Measurements from ENCODE around the gene MAOA.
"Not testable (repeated sequence)": the region's sequence is repeated elsewhere in the genome, so short reads cannot be mapped to it uniquely, and the experiment has no call there.

MAOA gene

DNA sequence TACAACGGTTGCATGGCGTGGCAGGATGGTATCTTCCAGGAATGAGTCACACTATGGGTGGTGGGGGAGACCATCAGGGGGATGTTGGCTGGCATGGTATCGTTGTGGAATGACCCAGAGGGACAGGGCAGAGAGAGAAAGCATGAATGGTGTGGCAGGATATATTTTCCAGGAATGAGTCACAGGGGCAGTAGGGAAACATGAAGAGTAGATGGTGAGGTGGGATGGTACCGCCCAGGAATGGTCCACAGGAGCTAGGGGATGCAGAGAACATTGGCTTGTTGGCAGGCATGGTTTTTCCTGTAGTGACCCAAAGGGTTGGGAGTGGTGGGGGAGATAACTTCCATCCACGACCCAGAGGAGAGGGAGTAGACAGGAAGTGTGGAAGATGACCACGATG, 62.4 kb downstream of the MAOA start:
- no peak for DNase-seq

DNA sequence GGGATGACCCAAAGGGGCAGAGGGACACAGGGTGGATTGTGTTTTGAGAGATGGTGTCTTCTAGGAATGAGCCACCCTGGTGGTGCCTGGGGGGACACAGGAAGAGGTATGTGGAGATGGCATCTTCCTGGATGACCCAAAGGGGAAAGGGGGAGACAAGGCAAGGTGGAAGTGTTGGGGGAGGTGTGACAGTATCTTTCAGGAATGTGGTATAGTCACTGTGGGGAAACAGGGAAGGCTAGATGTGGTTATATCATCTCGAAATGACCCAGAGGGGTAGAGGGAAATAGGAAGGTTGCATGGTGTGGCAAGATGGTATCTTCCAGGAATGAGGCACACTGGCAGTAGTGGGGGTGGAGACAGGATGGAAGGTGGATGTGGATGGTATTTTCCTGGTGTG, 62.9 kb downstream of the MAOA start:
- no peak for DNase-seq

DNA sequence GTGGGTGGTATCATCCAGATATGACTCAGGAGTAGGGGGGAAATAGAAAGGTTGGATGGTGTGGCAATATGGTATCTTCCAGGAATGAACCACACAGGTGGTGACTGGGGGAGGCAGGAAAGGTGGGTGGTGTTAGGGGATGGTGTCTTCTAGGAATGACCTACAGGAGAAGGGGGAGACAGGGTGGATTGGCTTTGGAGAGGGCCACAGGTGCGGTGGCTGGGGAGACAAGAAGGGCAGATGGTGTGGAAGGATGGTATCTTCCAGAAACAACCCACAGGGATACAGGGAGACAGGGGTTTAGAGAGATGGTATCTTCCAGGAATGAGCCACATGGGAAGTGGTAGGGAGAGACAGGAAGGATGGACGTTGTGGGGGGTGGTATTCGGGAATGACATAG, 64.0 kb downstream of the MAOA start:
- no peak for DNase-seq

DNA sequence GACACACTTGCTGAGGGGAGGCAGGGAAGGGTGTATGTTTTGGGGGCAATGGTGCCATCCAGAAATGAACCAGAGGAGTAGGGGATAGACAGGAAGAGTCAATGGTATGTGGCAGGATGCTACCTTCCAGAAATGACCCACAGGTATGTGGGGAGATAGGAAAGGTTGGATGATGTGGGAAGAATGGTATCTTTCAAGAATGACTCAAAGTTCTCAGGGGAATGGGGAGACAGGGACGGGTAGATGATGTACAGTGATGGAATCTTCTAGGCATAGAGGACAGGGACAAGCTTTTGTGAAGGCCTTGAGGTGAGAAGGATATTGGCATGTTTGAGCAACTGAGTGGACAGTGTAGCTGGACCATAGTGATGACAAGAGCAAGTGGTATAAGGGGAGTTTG, 64.9 kb downstream of the MAOA start:
- no peak for DNase-seq

DNA sequence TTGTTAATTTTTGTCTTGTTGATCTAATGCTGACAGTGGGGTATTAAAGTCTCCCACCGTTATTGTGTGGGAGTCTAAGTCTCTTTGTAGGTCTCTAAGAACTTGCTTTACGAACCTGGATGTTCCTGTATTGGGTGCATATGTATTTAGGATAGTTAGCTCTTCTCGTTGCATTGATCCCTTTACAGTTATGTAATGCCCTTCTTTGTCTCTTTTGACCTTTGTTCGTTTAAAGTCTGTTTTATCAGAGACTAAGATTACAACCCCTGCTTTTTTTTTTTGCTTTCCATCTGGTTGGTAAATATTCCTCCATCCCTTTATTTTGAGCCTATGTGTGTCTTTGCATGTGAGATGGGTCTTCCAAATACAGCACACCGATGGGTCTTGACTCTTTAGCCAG, 69.1 kb downstream of the MAOA start:
- not testable (repeated sequence) for DNase-seq

DNA sequence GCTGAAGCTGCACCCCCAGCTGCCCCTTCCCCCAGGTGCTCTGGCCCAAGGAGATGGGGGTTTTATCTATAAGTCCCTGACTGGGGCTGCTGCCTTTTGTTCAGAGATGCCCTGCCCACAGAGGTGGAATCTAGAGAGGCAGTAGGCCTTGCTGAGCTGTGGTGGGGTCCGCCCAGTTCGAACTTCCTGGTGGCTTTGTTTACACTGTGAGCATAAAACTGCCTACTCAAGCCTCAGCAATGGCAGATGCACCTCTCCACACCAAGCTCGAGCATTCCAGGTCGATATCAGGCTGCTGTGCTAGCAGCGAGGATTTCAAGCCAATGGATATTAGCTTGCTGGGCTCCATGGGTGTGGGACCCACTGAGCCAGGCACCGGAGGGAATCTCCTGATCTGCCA, 71.2 kb downstream of the MAOA start:
- DNase-seq = not testable (repeated sequence)

DNA sequence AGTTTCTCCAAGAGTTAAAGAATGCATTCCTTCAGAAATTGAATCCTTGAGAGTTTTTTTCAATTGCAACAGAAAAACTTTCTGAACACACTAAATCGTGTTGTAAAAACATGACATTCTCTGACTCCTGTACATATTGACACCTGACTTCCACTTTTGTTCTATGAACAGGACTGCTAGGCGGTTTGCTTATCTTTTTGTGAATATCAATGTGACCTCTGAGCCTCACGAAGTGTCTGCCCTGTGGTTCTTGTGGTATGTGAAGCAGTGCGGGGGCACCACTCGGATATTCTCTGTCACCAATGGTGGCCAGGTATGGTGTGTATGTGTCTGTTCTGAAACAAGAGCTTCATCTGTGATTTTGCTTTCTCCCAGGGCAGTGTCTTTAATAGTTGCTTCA, 71.9 kb downstream of the MAOA start:
- DNase-seq = no peak

DNA sequence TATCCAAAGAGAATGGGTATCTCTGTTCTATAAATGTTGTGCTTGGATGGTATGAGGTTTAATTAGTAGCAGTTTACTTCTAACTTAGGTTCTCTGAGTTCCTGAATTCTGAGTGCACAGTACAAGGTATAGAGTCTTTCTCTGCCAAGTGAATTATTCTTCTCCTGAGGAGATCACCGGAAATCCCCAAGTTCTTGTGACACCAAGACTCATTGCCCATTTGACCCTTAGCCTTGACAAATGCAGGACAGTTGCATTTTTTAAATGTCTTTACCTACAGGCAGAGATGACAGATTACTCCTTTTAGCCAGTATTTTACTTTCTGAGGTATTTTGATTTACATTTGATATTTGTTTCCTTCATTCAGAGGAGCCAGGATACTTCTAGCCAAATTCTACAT, 72.9 kb downstream of the MAOA start:
- DNase-seq = peak; percentile 42

DNA sequence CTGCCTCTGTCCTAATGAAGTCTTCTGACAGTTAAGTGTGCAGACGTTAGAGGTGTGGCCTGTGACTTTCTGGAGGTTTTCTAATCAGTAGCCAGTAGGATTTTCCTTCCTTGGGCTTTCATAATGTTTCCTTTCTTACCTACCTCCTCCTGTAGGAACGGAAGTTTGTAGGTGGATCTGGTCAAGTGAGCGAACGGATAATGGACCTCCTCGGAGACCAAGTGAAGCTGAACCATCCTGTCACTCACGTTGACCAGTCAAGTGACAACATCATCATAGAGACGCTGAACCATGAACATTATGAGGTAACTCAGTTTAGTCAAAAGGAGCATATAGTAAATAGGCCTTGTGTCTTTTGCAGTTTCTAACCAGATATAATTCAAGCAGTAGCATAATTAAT, 75.0 kb downstream of the MAOA start:
- no peak for DNase-seq

DNA sequence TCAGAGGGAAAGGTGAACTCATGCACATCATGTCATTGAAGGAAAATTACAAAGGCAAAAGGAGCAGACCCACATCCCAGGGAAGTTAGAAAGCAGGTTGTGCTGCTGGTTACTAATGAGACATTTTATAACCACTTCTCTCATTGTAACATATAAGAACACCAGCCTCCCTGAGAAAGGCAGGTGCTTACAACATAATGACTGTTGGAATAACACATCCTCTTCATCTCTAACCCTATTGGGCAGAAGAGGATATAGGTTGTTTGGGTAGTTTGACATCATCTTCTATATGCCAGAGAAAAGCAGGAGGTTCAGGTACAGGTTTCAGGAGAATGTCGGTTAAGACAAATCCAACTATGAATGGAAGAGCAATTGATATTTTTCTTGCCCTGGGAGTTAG, 77.6 kb downstream of the MAOA start:
- DNase-seq = no peak

DNA sequence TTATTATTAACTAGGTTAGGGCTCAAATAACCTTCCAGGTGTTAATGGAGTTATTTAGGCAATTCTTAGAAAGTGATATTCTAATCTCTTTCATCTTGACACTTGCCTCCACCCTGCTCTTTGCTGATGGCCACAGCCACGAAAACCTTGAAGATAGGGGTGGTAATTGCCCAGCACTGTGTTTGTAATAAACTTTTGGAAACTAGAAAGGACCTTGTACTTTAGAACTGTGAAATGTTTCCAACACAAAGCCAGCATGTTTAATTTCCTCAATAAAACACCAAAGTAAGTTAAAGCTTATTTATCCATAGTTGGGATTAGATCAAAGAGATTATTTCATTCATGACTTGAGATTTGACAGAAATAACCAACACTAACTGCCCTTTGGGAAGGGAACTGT, 78.3 kb downstream of the MAOA start:
- DNase-seq = no peak

DNA sequence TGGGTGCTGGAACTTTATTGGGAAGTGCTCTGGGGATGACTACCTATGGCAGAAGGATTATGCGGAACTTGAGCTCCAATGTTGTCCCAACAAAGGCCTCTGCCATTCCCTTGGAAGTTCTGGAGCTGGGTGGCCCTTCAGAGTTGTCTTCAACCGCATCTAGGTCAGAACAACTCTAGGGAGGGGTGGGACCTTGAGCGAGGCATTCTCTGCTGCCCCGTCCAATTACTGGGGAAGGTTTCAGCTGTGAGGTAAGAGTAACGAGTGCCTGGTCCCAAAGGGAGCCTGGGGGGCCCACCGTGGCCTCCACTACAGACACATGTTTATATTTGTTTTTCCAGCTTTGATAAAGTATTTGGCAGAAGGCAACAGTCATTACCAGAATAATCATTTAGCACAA, 79.4 kb downstream of the MAOA start:
- DNase-seq = no peak

DNA sequence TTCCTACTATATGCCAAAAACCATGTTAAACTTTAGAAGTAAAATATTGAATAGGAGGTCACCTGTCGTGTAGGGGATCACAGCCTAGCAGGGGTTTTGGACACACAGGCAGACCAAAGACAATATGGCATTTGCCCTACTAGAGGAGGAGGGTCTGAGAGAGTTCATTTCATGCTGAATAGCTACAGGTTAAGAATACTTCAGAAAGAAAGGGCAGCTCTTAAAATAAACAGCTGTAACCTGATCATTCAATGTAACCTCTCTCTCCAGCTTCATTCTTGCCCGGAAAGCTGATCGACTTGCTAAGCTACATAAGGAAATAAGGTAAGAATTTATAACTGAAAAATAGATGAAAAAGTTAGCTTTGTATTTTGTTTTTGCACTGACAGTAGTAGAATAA, 79.9 kb downstream of the MAOA start:
- DNase-seq = no peak

DNA sequence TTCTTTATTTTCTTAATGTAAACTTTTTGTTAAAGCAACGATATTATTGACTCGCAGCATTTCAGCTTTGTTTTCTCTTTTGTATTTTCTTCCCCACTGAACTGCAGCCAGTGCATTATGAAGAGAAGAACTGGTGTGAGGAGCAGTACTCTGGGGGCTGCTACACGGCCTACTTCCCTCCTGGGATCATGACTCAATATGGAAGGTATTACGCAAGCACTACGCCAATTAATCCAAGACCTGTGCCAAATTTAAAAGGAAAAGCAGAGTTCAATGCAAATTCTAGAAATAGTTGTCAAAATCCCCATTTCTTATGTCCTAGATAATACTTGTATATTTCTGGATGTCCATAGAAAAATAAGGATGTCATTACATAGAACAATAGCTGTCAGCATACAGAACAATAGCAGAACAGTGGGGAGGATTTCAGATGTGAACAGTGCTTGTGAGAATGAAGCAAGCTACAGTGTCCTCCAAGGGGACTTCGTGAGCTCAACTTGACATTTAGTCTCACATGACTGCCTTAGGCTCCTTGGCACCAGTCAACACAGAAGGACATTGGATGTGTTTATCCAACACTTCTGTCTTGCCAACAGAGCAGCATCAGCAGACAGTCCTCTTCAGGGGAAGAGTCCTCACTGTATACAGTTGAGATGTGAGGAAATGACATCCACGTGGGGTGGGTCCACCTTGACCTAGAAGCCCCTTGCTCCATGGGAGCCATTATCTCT, 85.9 kb downstream of the MAOA start:
- peak; percentile 41 for DNase-seq

DNA sequence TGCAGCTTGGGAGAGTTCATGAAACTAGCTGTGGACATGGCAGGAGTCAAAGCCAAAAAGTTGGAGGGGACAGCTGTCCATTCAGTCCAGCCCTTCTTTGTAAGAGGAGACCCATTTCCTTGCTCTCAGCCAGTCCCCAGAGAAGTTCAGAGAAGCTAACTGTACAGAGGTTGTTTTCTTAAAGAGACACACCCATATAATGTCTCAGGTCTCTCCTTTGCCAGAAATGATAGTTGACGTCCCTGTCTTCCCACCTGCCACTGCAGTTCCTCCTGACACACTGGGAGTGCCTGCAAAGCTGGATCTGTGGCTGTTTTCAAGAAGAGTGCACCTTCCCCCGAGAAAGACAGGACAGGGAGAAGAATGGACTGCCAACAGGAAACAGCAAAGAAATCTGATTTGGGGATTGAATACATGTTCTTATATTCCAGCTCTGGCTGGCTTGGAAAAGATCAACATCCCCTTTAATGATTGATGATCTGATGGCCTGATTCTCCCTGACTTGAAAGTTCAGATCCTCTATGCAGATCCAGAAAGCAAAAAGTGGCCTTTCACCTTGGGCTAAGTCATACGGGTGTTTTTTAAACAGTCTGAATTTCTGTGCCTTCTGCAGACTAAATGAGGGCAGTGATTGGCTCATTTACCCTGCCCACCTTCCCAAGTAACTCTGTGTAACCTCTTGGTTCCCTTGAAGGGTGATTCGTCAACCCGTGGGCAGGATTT, 87.2 kb downstream of the MAOA start:
- DNase-seq = no peak

DNA sequence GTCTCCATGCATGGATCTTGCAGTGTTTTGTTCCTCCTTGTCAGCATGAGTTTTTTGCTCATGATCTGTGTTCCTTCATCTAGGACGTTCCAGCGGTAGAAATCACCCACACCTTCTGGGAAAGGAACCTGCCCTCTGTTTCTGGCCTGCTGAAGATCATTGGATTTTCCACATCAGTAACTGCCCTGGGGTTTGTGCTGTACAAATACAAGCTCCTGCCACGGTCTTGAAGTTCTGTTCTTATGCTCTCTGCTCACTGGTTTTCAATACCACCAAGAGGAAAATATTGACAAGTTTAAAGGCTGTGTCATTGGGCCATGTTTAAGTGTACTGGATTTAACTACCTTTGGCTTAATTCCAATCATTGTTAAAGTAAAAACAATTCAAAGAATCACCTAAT, 88.2 kb downstream of the MAOA start:
- no peak for DNase-seq

DNA sequence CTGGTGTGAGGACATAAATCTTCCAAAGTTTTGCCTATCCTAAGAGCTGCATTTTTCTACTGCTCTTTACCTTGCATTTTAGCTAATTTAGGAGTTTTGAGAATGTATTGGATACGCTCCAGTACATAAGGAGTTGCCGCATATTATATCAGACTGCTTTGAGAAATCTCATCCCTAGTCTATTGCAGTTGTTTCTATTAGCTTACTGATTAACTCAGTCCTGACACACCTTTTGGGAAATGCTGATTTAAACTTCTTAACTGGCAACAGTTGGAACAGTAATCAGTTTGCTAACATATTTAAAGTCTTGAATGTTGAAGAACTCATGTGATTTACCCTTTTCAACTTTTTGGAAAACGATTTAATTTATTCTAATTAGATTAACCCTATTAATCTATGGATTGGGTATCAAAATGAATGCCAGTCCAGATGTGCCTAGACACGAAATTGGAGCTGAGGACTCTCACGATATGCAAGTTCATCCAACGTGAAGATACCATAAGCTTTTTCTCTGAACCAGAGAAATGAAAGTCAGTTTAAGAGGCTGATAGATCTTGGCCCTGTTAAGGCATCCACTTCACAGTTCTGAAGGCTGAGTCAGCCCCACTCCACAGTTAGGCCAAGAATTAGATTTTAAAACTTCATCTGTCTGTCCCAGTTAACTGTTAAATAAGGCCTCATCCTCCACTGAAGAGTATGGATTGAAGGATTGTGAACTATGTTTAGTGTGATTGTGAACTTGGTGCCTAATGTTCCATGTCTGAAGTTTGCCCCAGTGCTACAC, 90.0 kb downstream of the MAOA start:
- no peak for DNase-seq

DNA sequence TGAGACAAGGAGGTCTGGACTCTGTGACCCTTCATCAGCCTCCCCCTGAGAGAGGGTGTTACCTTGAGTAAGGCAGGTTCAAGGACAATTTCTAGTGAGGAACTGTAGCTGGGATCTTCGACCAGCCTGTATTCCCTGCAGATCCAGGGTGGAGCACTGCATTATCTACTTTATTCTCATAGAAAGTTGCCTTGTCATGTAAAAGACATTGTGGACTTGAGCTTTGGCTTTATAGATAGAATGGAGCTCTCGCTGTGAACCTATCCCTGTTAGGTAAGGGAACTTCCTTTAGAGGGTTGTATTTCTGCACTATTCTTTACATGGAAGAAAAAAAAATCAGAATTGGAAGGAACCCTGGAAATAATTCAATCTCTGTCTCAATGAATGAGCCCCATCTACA, 91.4 kb downstream of the MAOA start:
- DNase-seq = no peak

DNA sequence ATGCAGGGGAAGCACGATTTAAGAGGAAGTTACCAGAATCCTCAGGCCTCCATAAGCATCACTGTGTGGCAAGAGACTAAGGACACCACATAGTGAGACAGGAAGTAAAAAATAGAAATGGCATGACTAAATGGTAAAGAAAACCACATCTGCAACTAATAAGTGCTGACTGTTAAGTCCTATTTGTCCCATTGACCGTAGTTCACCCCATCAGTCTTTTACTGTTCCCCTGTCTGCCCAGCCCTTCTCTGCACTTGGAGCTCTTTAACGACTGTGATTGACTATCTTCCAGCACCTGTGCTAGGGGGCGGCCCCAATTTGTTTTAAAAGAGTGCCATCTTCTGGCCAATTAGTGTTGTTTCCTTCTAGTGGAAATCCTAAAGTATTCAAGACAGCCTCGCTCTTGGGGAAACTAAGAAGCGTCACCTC, 94.2 kb downstream of the MAOA start:
- peak; percentile 80 for DNase-seq

DNA sequence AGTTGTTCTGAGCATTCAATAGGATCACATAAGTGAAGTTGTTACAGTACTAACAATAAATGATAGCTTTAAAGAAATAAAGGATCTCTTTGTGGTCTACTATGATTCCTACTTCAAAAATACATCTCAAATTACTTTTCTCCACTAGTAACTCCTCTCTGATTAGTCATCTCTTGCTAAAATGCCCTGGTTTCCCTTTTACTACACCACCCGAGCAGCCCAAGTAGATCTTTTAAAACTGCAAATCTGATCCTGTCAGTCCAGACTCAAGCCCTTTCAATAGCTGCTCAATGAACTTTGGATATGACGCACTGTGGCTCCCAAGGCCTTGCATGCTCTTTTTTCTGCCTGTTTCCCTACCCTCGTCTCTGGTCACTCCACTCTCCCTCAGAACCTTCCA, 97.5 kb downstream of the MAOA start:
- DNase-seq = no peak

DNA sequence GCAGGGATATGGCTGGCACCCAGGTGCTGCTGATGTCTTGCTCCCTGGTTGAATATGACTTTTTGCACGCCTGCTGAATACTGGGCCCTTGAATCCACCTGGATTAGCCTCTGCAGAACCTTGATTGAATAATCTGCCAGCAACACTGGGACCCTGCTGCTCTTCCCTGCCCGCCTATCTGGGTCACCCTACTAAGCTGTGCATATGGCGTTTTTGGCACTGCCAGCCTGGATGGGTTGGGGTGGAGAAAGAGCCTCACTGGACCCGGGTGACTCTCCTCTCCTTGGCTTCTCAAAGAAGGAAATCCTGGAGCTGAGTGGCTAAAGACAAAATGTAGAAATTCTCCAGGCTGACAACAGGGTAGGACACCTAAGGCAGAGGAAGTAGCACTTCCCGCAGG, 100.0 kb downstream of the MAOA start:
- DNase-seq = no peak

DNA sequence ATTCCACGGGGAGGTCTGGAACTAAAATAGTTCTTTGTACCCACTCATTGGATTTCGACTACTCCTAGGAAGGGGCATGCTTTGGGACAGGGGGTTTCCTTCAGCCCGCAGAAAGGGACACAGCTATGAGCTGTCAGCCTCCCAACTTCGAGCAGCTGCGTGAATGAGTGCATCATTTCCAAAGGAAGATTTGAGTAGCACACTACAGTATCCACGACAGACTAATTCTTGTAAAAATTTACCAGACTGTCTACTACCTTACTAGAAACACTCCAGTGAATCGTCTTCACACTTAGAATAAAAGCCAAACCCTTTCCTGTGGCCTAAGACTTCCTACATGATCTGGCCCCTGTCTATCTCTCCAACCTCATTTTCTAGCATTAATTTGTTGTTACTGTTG, 101.9 kb downstream of the MAOA start:
- DNase-seq = no peak

DNA sequence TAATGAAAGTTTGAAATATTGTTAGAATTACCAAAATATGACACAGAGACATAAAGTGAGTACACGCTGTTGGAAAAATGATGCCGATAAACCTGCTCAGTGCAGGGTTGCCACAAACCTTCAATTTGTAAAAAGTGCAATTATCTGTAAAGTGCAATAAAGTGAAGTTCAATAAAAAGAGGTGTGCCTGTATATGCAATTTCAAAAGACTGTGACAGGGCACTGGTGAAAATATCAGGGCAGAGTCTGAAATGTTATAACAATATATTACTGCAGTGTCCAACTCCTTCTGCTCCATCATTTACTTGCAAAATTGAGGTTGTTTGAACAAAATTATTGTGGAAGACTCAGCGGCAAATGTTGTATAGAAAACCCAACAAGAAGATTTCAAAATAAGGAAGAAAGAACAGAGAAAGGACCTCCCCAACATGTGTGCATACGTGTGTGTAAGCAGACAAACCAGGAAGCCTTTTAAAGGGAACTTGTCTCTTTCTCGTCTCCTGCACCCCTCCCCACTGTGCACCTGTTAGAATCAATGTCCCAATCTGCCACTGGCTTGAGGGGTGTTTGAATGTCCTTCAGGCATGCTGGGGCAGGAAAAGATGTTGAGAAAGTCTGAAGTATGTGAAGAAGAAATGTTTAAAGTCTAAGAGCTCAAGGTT, 130.0 kb downstream of the MAOA start:
- no peak for DNase-seq

Data from inflammatory macrophage treated with lipopolysaccharide for 4 hours (primary cell).